H1 (cell line): Measurements from ENCODE around the gene TCF19. TPM values are rescaled to one million over a fixed set of nuclear protein-coding genes. Genes with fewer than 3 reads are reported as not detected.

ENCODE experiments used
- CTCF ChIA-PET: fragments of 300-600 bp; sonication (Branson Sonifier 250); formaldehyde crosslinking; loops from one replicate; lab custom pipeline; 2021; ENCODE audit not compliant: partially characterized antibody; lab: Charles Lee
- POLR2A ChIA-PET: fragments of 300-600 bp; sonication (Branson Sonifier 250); formaldehyde crosslinking; loops from one replicate; lab custom pipeline; 2021; ENCODE audit warnings: inconsistent platforms; ENCODE audit not compliant: partially characterized antibody; lab: Charles Lee
- DNase-seq, 2 experiments: peaks; one replicate each; pipeline versions ENCODE4 v3.0.0 to v3.0.0-alpha.2; 2010 to 2022; ENCODE audit warnings: low spot score in 2 of 2, low read depth in 1 of 2, mixed read lengths in 1 of 2
- FAIRE-seq: peaks from 2 replicates; lab custom pipeline; 2011; peaks lifted over from hg19 to GRCh38; lab: Jason Lieb, UNC
- H2AFZ ChIP-seq: 2 replicates; pipeline ENCODE4 v1.8.1; 2012; ENCODE audit warnings: low read length, inconsistent platforms
- H2AK5ac ChIP-seq: 2 replicates; pipeline ENCODE4 v1.6.1; 2013; ENCODE audit warnings: low read depth, low read length
- H2BK120ac ChIP-seq: replicated peaks from 2 replicates; pipeline ENCODE3; 2013; ENCODE audit warnings: low read depth, low read length, inconsistent platforms
- H2BK12ac ChIP-seq: 2 replicates; pipeline ENCODE4 v1.6.1; 2013; ENCODE audit warnings: low read depth, low read length
- H2BK15ac ChIP-seq: 2 replicates; pipeline ENCODE4 v1.6.1; 2013; ENCODE audit warnings: low read length
- H2BK20ac ChIP-seq: 2 replicates; pipeline ENCODE4 v1.6.1; 2013; ENCODE audit warnings: low read length
- H2BK5ac ChIP-seq: 2 replicates; pipeline ENCODE4 v1.6.1; 2013; ENCODE audit warnings: low read depth, low read length
- H3K14ac ChIP-seq: 2 replicates; pipeline ENCODE4 v1.6.1; 2013; ENCODE audit warnings: inconsistent platforms; ENCODE audit not compliant: insufficient read length
- H3K18ac ChIP-seq: 2 replicates; pipeline ENCODE4 v1.6.1; 2013; ENCODE audit warnings: low read length; ENCODE audit errors: extremely low read depth
- H3K23ac ChIP-seq: 2 replicates; pipeline ENCODE4 v1.6.1; 2013; ENCODE audit warnings: inconsistent platforms; ENCODE audit not compliant: insufficient read length
- H3K23me2 ChIP-seq: 2 replicates; pipeline ENCODE4 v1.6.1; 2013; ENCODE audit warnings: low read depth, low read length
- H3K27ac ChIP-seq: 2 replicates; pipeline ENCODE4 v1.6.1; 2011; ENCODE audit warnings: low read depth, low read length, inconsistent platforms
- H3K27me3 ChIP-seq, 4 experiments: replicated peaks in 1 of 4; 1 replicate in 1 of 4; 2 replicates in 3 of 4; pipeline versions ENCODE4 v1.6.1 to v1.8.1; 2011 to 2013; ENCODE audit warnings: low read length in 3 of 4, mild to moderate bottlenecking in 3 of 4, inconsistent platforms in 2 of 4, mixed read lengths in 2 of 4, moderate library complexity in 1 of 4; ENCODE audit not compliant: control insufficient read depth in 3 of 4, insufficient read depth in 3 of 4; ENCODE audit errors: extremely low read depth in 1 of 4
- H3K36me3 ChIP-seq, 4 experiments: 2 replicates each; pipeline versions ENCODE4 v1.6.1 to v1.8.1; 2011 to 2013; ENCODE audit warnings: mild to moderate bottlenecking in 4 of 4, low read length in 3 of 4, moderate library complexity in 2 of 4, control low read depth in 1 of 4, inconsistent platforms in 1 of 4; ENCODE audit not compliant: insufficient read depth in 4 of 4, control insufficient read depth in 2 of 4
- H3K4ac ChIP-seq: replicated peaks from 2 replicates; pipeline ENCODE3; 2013; ENCODE audit warnings: low read length, low read depth, mixed read lengths, inconsistent platforms; ENCODE audit not compliant: insufficient read length
- H3K4me1 ChIP-seq, 4 experiments: replicated peaks in 1 of 4; 1 replicate in 1 of 4; 2 replicates in 3 of 4; pipeline versions ENCODE4 v1.6.1 to v1.8.1; 2011 to 2013; ENCODE audit warnings: low read length in 3 of 4, inconsistent platforms in 2 of 4, mixed read lengths in 1 of 4; ENCODE audit not compliant: insufficient read depth in 4 of 4, control insufficient read depth in 3 of 4
- H3K4me2 ChIP-seq, 2 experiments: 2 replicates each; pipeline versions ENCODE4 v1.6.1 to v1.8.1; 2011 to 2013; ENCODE audit warnings: low read depth in 2 of 2, low read length in 2 of 2, control low read depth in 1 of 2, inconsistent platforms in 1 of 2, mild to moderate bottlenecking in 1 of 2; ENCODE audit not compliant: insufficient read depth in 1 of 2
- H3K4me3 ChIP-seq, 4 experiments: fragments of 200-600, 300-600 bp in 1 of 4; sonication (generic), shearing (Covaris generic), sonication (Bioruptor Twin) in 1 of 4; 2 replicates each; pipeline versions ENCODE4 v1.5.1 to v1.8.1; 2011 to 2016; ENCODE audit warnings: low read length in 4 of 4, low read depth in 3 of 4, control low read depth in 2 of 4, inconsistent platforms in 2 of 4, mild to moderate bottlenecking in 2 of 4, mixed read lengths in 1 of 4, moderate library complexity in 1 of 4; ENCODE audit not compliant: insufficient read depth in 2 of 4; ENCODE audit errors: extremely low read depth in 1 of 4
- H3K56ac ChIP-seq: replicated peaks from 2 replicates; pipeline ENCODE3; 2013; ENCODE audit warnings: low read depth, mild to moderate bottlenecking, mixed read lengths, low read length, inconsistent platforms; ENCODE audit not compliant: insufficient read length
- H3K79me1 ChIP-seq: 2 replicates; pipeline ENCODE4 v1.6.1; 2013; ENCODE audit warnings: low read depth, low read length, control low read depth
- H3K79me2 ChIP-seq, 2 experiments: 2 replicates each; pipeline versions ENCODE4 v1.6.1 to v1.8.1; 2012 to 2013; ENCODE audit warnings: low read length in 2 of 2, mild to moderate bottlenecking in 2 of 2, inconsistent platforms in 1 of 2; ENCODE audit not compliant: insufficient read depth in 2 of 2, control insufficient read depth in 1 of 2
- H3K9ac ChIP-seq, 4 experiments: replicated peaks in 1 of 4; 1 replicate in 1 of 4; 2 replicates in 3 of 4; pipeline versions ENCODE4 v1.6.1 to v1.8.1; 2011 to 2013; ENCODE audit warnings: low read depth in 3 of 4, low read length in 3 of 4, control low read depth in 2 of 4, mild to moderate bottlenecking in 2 of 4, moderate library complexity in 2 of 4, inconsistent platforms in 1 of 4; ENCODE audit errors: extremely low read depth in 1 of 4
- H3K9me3 ChIP-seq, 2 experiments: 2 replicates each; pipeline versions ENCODE4 v1.6.1 to v1.8.1; 2012 to 2013; ENCODE audit warnings: mild to moderate bottlenecking in 2 of 2, moderate library complexity in 2 of 2, control low read depth in 1 of 2, inconsistent platforms in 1 of 2, low read depth in 1 of 2, low read length in 1 of 2, mixed read lengths in 1 of 2; ENCODE audit not compliant: insufficient read depth in 2 of 2
- H4K20me1 ChIP-seq, 2 experiments: replicated peaks in 1 of 2; 2 replicates each; pipeline versions ENCODE3 to v1.8.1; 2011 to 2013; ENCODE audit warnings: inconsistent platforms in 2 of 2, low read length in 2 of 2, mild to moderate bottlenecking in 1 of 2; ENCODE audit not compliant: insufficient read depth in 2 of 2, control insufficient read depth in 1 of 2
- H4K5ac ChIP-seq: 2 replicates; pipeline ENCODE4 v1.6.1; 2013; ENCODE audit warnings: low read length, low read depth, mixed read lengths, inconsistent platforms; ENCODE audit not compliant: insufficient read length
- H4K8ac ChIP-seq: 2 replicates; pipeline ENCODE4 v1.8.0; 2013; ENCODE audit warnings: mild to moderate bottlenecking, moderate library complexity, low read length, inconsistent platforms; ENCODE audit not compliant: insufficient read depth; ENCODE audit errors: extremely low read depth
- H4K91ac ChIP-seq: replicated peaks from 2 replicates; pipeline ENCODE3; 2013; ENCODE audit warnings: low read length, mixed read lengths, inconsistent platforms; ENCODE audit not compliant: insufficient read length
- BRCA1 ChIP-seq: IDR thresholded peaks from 2 replicates; pipeline ENCODE4 v1.6.1; 2012; ENCODE audit warnings: low read depth, low read length, improper control_type of control experiment
- KDM1A ChIP-seq: fragments of 200-600, 300-600 bp; sonication (generic); IDR thresholded peaks from 2 replicates; pipeline ENCODE4 v1.7.1; 2016; ENCODE audit warnings: mild to moderate bottlenecking, low read length, borderline replicate concordance
- MAFK ChIP-seq: IDR thresholded peaks from 2 replicates; pipeline ENCODE4 v1.6.1; 2012; ENCODE audit warnings: low read depth, mild to moderate bottlenecking, improper control_type of control experiment, low read length
- WGBS, 2 experiments: shearing (Covaris generic) in 1 of 2; methylation state at CpG; one replicate each; pipeline versions ENCODE4 v1.1.6 to v1.1.7; 2013 to 2015; ENCODE audit warnings: low lambda C conversion rate in 2 of 2, mixed read lengths in 2 of 2, inconsistent platforms in 1 of 2, low coverage in 1 of 2, missing lambda C conversion rate in 1 of 2; ENCODE audit not compliant: insufficient replicate concordance in 2 of 2, insufficient coverage in 1 of 2, insufficient read length in 1 of 2; ENCODE audit errors: extremely low coverage in 1 of 2, missing lambda C conversion rate in 1 of 2; 5-methylcytosine and 5-hydroxymethylcytosine counted together
- polyA plus RNA-seq, 7 experiments: library from polyadenylated mRNA; depleted of rRNA in 3 of 7; stranded (reverse) in 5 of 7; unstranded in 2 of 7; fragments of >200 nt in 5 of 7; fragments of 200-250 nt in 2 of 7; gene quantifications; 1 replicate in 5 of 7; 2 replicates in 1 of 7; 4 replicates in 1 of 7; pipeline versions ENCODE4 v1.2.1 to v1.2.3, GENCODE V29; 2011 to 2013; ENCODE audit warnings: missing spikeins in 2 of 7, mixed read lengths in 2 of 7
- total RNA-seq: library from RNA; stranded (reverse); fragmentation: NEBNext Ultra II Directional; extraction: Animal tissue kit (Norgen Biotek cat#: 25700); gene quantifications from 2 replicates; pipeline ENCODE4 v1.2.1, GENCODE V29; 2021
- TF ChIP-seq, protein P1 (sequence below): IDR thresholded peaks from 2 replicates; pipeline ENCODE4 v1.6.1; 2012; ENCODE audit warnings: inconsistent platforms
- TF ChIP-seq, protein P2 (sequence below): IDR thresholded peaks from 2 replicates; pipeline ENCODE4 v1.6.1; 2012; ENCODE audit warnings: inconsistent platforms

Gene TCF19
- total and polyA plus RNA-seq, 2 of the 8 experiments (the other 6 are each of a cell fraction or from before 2014, with no cell fraction given) = 7.2 to 11.0 TPM

DNA sequence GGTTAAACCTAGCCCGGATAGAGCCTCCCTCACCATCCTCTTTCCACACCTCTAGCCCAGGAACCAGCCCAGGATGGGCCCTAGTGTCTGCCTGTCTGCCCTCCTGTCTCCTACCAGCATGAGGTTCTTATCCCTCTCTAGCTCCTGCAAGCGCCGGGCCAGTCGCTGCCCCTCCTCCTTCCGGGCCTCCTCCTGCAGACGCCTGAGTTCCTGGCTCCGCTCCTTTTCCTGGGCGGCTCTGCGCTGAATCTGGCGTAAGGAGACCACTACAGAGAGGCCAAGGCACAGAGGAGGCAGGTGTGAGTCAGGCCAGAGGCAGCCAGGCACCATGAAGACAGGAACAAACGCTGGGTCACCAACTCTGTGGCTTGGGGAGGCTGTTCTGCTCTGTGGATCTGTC, 15.2 kb upstream of the TCF19 start:
- Histone ChIP-seq H2BK120ac (no peak overlapping the region), H3K36me3 (peaks cover 2 to 30% (median 6%) of the 10 kb centered on the region in 4 experiments; a peak in 5 of 8 replicates), H3K4me2 (no peak overlapping the region; a peak in 2 of 4 replicates), H2AFZ (no peak overlapping the region), H3K27me3 (0 out of 7 replicates have a peak, but pooled peaks cover 0 to 2% (median 0%) of the 10 kb centered on the region in 4 experiments), H2BK20ac (no peak overlapping the region), H3K4ac (no peak overlapping the region), H2BK15ac (no peak overlapping the region), H3K14ac (no peak overlapping the region), H2BK12ac (no peak overlapping the region), H4K20me1 (no peaks in the 10 kb centered on the region), H3K9me3 (no peaks in the 10 kb centered on the region), H3K23ac (no peak overlapping the region), H3K4me3 (no peak overlapping the region), H3K4me1 (peaks cover 0 to 16% (median 11%) of the 10 kb centered on the region in 4 experiments; a peak in 6 of 7 replicates), H3K9ac (no peak overlapping the region), H4K8ac (no peak overlapping the region), H3K79me1 (no peaks in the 10 kb centered on the region), H3K23me2 (no peaks in the 10 kb centered on the region; the same call in 1 of the 2 replicates), H2BK5ac (no peak overlapping the region), H2AK5ac (no peak overlapping the region), H3K27ac (no peak overlapping the region), H3K18ac (no peak overlapping the region), H4K5ac (no peak overlapping the region), H4K91ac (no peak overlapping the region), H3K79me2 (no peaks in the 10 kb centered on the region), H3K56ac (no peak overlapping the region)
- DNase-seq = no peak
- WGBS, 2 experiments = 47% methylated on average over 11 of the region's 11 CpGs; no CpG with 5 or more reads in 1 of the 2 experiments
- FAIRE-seq = no peak
- TF ChIP-seq MAFK = no peak
- TF ChIP-seq, protein P1, sequence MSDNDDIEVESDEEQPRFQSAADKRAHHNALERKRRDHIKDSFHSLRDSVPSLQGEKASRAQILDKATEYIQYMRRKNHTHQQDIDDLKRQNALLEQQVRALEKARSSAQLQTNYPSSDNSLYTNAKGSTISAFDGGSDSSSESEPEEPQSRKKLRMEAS = 0 out of 2 replicates have a peak, but pooled peaks have one; percentile 9
- no peak for TF ChIP-seq KDM1A
- TF ChIP-seq, protein P2, sequence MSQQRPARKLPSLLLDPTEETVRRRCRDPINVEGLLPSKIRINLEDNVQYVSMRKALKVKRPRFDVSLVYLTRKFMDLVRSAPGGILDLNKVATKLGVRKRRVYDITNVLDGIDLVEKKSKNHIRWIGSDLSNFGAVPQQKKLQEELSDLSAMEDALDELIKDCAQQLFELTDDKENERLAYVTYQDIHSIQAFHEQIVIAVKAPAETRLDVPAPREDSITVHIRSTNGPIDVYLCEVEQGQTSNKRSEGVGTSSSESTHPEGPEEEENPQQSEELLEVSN = no peak
- TF ChIP-seq BRCA1 = no peak
- POLR2A ChIA-PET = interaction anchor here (0.7 to 68.5 kb wide), 3 partner anchors 4 to 187 kb away, joined by 4 to 2251 read pairs (median 2251); partner anchors contain the start of genes CCHCR1, CDSN, POU5F1 and PSORS1C1
- CTCF ChIA-PET = interaction anchor here (1.2 to 16.4 kb wide), 4 partner anchors 12 to 49 kb away, joined by 4 to 170 read pairs (median 6); no protein-coding TSS in a partner anchor
